SJSA1 (cell line): ENCODE measurements around the gene CEP97. TPM values are rescaled to one million over a fixed set of nuclear protein-coding genes. Genes with fewer than 3 reads are reported as not detected.

Source experiments
- total RNA-seq: library from RNA; depleted of rRNA; stranded (reverse); fragments of >200 nt; shearing (Covaris generic); gene quantifications from 2 replicates; pipeline ENCODE4 v1.2.3, GENCODE V29; 2014; rRNA removed

The CEP97 gene
- total RNA-seq, 1 experiment from 2014 or later, result 20.8 TPM

Other genes with a start within 250 kb of the CEP97 start
- gene SENP7, start 211.4 kb upstream of the CEP97 start, total RNA-seq, result 4.6 and 15.9 TPM in 2 replicates
- 28.4 and 29.2 TPM in 2 replicates for gene TRMT10C, start 162.7 kb upstream of the CEP97 start, total RNA-seq
- 65.0 and 87.8 TPM in 2 replicates for gene PCNP, start 150.4 kb upstream of the CEP97 start, total RNA-seq
- gene ZBTB11, start 47.5 kb upstream of the CEP97 start, total RNA-seq, result 13.1 and 21.1 TPM in 2 replicates
- 1,079 and 1,363 TPM in 2 replicates for gene RPL24, start 37.9 kb upstream of the CEP97 start, total RNA-seq
- gene NXPE3, start 54.6 kb downstream of the CEP97 start, total RNA-seq, result 5.9 and 6.5 TPM in 2 replicates
- gene NFKBIZ, start 124.9 kb downstream of the CEP97 start, total RNA-seq, result 10.4 and 25.4 TPM in 2 replicates